ENCODE results near the gene STPG4.

DNA sequence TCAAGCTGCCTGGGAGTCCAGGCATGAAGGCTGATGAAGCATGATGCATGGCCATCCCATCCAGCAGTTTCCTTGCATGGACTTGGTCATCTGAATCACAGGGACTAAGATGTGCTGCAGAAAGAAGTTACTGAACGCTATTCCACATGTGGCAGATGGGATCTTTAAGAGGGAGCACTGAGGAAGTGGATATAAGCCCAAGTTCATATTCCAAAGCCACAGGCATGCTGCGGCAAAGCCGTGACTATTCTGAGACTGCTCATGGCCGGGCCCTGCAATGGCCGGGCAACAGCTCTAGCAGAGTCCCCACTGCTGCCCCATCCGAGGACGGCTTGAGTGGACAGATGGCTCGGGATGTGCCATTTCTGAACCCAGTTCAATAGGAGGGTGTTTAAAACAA lies 61.5 kb downstream of the STPG4 start:
- TF ChIP-seq, protein P1, sequence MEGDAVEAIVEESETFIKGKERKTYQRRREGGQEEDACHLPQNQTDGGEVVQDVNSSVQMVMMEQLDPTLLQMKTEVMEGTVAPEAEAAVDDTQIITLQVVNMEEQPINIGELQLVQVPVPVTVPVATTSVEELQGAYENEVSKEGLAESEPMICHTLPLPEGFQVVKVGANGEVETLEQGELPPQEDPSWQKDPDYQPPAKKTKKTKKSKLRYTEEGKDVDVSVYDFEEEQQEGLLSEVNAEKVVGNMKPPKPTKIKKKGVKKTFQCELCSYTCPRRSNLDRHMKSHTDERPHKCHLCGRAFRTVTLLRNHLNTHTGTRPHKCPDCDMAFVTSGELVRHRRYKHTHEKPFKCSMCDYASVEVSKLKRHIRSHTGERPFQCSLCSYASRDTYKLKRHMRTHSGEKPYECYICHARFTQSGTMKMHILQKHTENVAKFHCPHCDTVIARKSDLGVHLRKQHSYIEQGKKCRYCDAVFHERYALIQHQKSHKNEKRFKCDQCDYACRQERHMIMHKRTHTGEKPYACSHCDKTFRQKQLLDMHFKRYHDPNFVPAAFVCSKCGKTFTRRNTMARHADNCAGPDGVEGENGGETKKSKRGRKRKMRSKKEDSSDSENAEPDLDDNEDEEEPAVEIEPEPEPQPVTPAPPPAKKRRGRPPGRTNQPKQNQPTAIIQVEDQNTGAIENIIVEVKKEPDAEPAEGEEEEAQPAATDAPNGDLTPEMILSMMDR (IDR thresholded peaks at IDR 0.05) = no peak
- TF ChIP-seq POLR2A (IDR thresholded peaks at IDR 0.05) = no peak

All from sigmoid colon (tissue), 3 donors.